Neural progenitor cell (in vitro differentiated cells): ENCODE results near the gene PSMB3. TPM values are rescaled to one million over a fixed set of nuclear protein-coding genes. Genes with fewer than 3 reads are reported as not detected.

ENCODE experiments used
- DNase-seq: peaks from one replicate; pipeline ENCODE4 v3.0.0-alpha.2; 2016; ENCODE audit warnings: low spot score
- H2AFZ ChIP-seq: fragments of 200-600 bp; sonication (generic); replicated peaks from 2 replicates; pipeline ENCODE4 v1.6.1; 2016; ENCODE audit warnings: antibody characterized with exemption
- H3F3A ChIP-seq: fragments of 200-600 bp; sonication (generic); 2 replicates; pipeline ENCODE4 v1.6.1; 2016; ENCODE audit warnings: antibody characterized with exemption, low read depth
- H3K27ac ChIP-seq: fragments of 200-600 bp; sonication (generic); 2 replicates; pipeline ENCODE4 v1.5.1; 2016; ENCODE audit warnings: mild to moderate bottlenecking
- H3K27me3 ChIP-seq: fragments of 200-600 bp; sonication (generic); 2 replicates; pipeline ENCODE4 v1.6.1; 2016; ENCODE audit warnings: mild to moderate bottlenecking, moderate library complexity
- H3K36me3 ChIP-seq: fragments of 200-600 bp; sonication (generic); 2 replicates; pipeline ENCODE4 v1.5.1; 2016
- H3K4me1 ChIP-seq: fragments of 200-600 bp; sonication (generic); 2 replicates; pipeline ENCODE4 v1.6.1; 2016; ENCODE audit warnings: mixed run types
- H3K4me2 ChIP-seq: fragments of 200-600 bp; sonication (generic); 2 replicates; pipeline ENCODE4 v1.6.1; 2016
- H3K4me3 ChIP-seq: fragments of 200-600 bp; sonication (generic); 2 replicates; pipeline ENCODE4 v1.5.1; 2016
- H3K79me2 ChIP-seq: fragments of 200-600 bp; sonication (generic); 2 replicates; pipeline ENCODE4 v1.6.1; 2016; ENCODE audit warnings: low read depth
- H3K9ac ChIP-seq: fragments of 200-600 bp; sonication (generic); 2 replicates; pipeline ENCODE4 v1.6.1; 2016
- H3K9me3 ChIP-seq: fragments of 200-600 bp; sonication (generic); 2 replicates; pipeline ENCODE4 v1.5.1; 2016; ENCODE audit warnings: low read depth
- H4K20me1 ChIP-seq: fragments of 200-600 bp; sonication (generic); 2 replicates; pipeline ENCODE4 v1.6.1; 2016; ENCODE audit warnings: low read depth
- H3K27ac Mint-ChIP-seq: 3 replicates; pipeline ENCODE4 v1.8.0; 2021; ENCODE audit warnings: mixed read lengths
- H3K27me3 Mint-ChIP-seq: 2 replicates; pipeline ENCODE4 v1.8.0; 2022; ENCODE audit warnings: low read depth, mild to moderate bottlenecking, inconsistent platforms, moderate library complexity, mixed read lengths; ENCODE audit not compliant: insufficient read depth
- H3K36me3 Mint-ChIP-seq: 3 replicates; pipeline ENCODE4 v1.8.0; 2021; ENCODE audit warnings: mixed read lengths
- H3K4me1 Mint-ChIP-seq: 3 replicates; pipeline ENCODE4 v1.8.0; 2021; ENCODE audit warnings: mixed read lengths
- H3K4me3 Mint-ChIP-seq: 3 replicates; pipeline ENCODE4 v1.8.0; 2021; ENCODE audit warnings: mild to moderate bottlenecking, moderate library complexity, mixed read lengths
- H3K9me3 Mint-ChIP-seq: 3 replicates; pipeline ENCODE4 v1.8.0; 2020; ENCODE audit warnings: mixed read lengths
- EZH2 ChIP-seq: fragments of 200-600 bp; sonication (generic); IDR thresholded peaks from 2 replicates; pipeline ENCODE4 v1.6.1; 2017; ENCODE audit warnings: antibody characterized with exemption, mild to moderate bottlenecking, moderate library complexity
- EZH2phosphoT487 ChIP-seq: fragments of 200-600 bp; sonication (generic); IDR thresholded peaks from 2 replicates; pipeline ENCODE4 v1.6.1; 2017; ENCODE audit warnings: antibody characterized with exemption
- total RNA-seq: library from RNA; depleted of rRNA; stranded (reverse); fragments of >200 nt; gene quantifications from 2 replicates; pipeline ENCODE4 v1.2.3, GENCODE V29; 2015; ENCODE audit warnings: low replicate concordance
- TF ChIP-seq, protein P1 (sequence below): fragments of 200-600 bp; sonication (generic); IDR thresholded peaks from 2 replicates; pipeline ENCODE4 v1.5.1; 2017; ENCODE audit warnings: antibody characterized with exemption, mild to moderate bottlenecking

The PSMB3 gene
- total RNA-seq, 1 donor from 2014 or later: 127 TPM

DNA sequence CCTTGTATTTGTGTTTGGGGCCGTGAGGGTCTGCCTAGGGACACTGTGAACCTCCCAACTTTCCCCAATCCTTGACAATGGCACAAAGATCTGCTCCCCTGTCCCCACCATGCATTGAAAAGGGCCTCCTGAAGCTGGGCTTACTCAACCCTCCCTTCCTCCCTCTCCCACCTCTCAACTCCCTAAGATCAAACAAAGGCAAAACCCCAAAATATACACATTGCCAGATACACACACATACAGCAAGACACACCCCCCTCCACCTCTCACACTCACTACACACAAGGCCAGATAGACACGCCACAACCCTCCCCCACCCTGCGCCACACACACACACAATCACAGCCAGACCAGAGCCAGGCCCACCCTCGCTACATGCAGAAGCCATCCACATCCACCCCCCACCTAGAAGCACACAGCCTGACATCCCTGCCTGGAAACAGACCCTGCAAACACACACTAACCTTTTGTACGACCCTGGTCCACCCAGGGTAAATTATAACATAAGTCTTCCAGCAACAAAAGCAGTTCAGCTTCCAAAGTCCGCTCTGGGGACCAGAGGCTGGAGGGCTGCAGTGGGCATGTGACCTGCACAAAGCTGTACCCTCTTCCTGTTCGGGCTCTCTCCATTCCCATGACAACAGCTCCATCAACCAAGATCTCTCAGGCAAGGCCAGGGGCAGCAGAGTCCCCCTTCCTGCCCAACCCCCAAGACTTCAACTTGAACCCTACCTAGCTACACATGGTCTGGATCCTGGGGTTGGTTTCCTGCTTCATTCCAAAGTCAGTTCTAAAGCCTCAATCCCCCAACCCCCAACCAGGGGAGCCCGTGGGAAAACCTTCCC is 6.3 kb upstream of the PSMB3 start:
- Mint-ChIP-seq H3K27ac (peak overlapping the region; percentile 10), H3K36me3 (peaks cover 6% of the 10 kb centered on the region), H3K27me3 (peaks cover 13% of the 10 kb centered on the region), H3K9me3 (no peaks in the 10 kb centered on the region), H3K4me3 (peak overlapping the region; percentile 97), H3K4me1 (peaks cover 58% of the 10 kb centered on the region)
- peaks cover 63% of the 10 kb centered on the region for H4K20me1 ChIP-seq
- peak overlapping the region; percentile 92 for H3K4me3 ChIP-seq
- H3K79me2 ChIP-seq: peaks cover 89% of the 10 kb centered on the region
- DNase-seq: no peak
- peaks cover 26% of the 10 kb centered on the region for H3K4me1 ChIP-seq
- H3K9me3 ChIP-seq: no peaks in the 10 kb centered on the region
- H3K4me2 ChIP-seq: peak overlapping the region; percentile 99
- peaks cover 33% of the 10 kb centered on the region for H3F3A ChIP-seq
- H3K27ac ChIP-seq: no peak overlapping the region
- no peak overlapping the region for H3K9ac ChIP-seq
- no peak overlapping the region for H2AFZ ChIP-seq
- no peaks in the 10 kb centered on the region for H3K27me3 ChIP-seq
- no peaks in the 10 kb centered on the region for H3K36me3 ChIP-seq
- TF ChIP-seq EZH2phosphoT487: no peak
- TF ChIP-seq, protein P1, sequence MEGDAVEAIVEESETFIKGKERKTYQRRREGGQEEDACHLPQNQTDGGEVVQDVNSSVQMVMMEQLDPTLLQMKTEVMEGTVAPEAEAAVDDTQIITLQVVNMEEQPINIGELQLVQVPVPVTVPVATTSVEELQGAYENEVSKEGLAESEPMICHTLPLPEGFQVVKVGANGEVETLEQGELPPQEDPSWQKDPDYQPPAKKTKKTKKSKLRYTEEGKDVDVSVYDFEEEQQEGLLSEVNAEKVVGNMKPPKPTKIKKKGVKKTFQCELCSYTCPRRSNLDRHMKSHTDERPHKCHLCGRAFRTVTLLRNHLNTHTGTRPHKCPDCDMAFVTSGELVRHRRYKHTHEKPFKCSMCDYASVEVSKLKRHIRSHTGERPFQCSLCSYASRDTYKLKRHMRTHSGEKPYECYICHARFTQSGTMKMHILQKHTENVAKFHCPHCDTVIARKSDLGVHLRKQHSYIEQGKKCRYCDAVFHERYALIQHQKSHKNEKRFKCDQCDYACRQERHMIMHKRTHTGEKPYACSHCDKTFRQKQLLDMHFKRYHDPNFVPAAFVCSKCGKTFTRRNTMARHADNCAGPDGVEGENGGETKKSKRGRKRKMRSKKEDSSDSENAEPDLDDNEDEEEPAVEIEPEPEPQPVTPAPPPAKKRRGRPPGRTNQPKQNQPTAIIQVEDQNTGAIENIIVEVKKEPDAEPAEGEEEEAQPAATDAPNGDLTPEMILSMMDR: no peak
- TF ChIP-seq EZH2: no peak

DNA sequence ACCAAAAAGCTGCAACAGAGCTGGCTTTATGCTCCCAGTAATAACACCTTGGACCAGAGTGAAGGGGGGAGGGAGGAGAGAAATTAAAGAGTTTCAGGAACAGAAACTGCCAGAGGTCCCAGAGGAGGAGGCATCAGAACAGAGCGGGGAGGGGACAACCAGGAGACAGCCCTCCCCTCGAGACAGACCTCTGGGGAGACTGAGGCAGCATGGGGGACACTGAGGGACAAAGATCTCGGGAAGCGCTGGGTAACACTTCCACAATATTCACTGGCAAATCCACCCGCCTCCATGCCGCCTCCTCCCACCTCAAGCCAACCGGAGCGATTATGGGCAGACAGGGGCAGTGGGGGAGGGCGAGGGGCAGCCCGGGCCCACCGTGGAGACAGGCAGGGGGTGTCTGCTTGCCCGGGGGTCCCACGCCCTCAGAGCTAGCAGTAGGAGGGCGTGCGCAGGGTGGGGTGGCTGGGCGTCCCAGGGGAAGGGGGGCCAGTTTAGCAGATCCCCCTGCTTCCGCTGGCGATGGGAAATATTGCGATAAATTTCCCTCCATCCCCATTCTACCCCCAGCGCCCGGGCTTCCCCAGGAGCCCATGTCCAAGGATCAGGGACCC is 5.6 kb upstream of the PSMB3 start:
- no peak for TF ChIP-seq EZH2phosphoT487
- no peak for TF ChIP-seq EZH2
- DNase-seq: no peak
- Mint-ChIP-seq H3K27ac (no peak overlapping the region), H3K27me3 (peaks cover 20% of the 10 kb centered on the region), H3K4me3 (peak overlapping the region; percentile 97), H3K4me1 (peaks cover 59% of the 10 kb centered on the region), H3K36me3 (peaks cover 8% of the 10 kb centered on the region), H3K9me3 (peaks cover 3% of the 10 kb centered on the region)
- Histone ChIP-seq H4K20me1 (peaks cover 55% of the 10 kb centered on the region), H3K4me3 (peak overlapping the region; percentile 92), H3K4me2 (peak overlapping the region; percentile 99), H2AFZ (no peak overlapping the region), H3K36me3 (no peaks in the 10 kb centered on the region), H3K79me2 (peaks cover 83% of the 10 kb centered on the region), H3K27me3 (no peaks in the 10 kb centered on the region), H3F3A (peaks cover 36% of the 10 kb centered on the region), H3K9me3 (no peaks in the 10 kb centered on the region), H3K27ac (no peak overlapping the region), H3K4me1 (peaks cover 26% of the 10 kb centered on the region), H3K9ac (peak overlapping the region; percentile 12)

DNA sequence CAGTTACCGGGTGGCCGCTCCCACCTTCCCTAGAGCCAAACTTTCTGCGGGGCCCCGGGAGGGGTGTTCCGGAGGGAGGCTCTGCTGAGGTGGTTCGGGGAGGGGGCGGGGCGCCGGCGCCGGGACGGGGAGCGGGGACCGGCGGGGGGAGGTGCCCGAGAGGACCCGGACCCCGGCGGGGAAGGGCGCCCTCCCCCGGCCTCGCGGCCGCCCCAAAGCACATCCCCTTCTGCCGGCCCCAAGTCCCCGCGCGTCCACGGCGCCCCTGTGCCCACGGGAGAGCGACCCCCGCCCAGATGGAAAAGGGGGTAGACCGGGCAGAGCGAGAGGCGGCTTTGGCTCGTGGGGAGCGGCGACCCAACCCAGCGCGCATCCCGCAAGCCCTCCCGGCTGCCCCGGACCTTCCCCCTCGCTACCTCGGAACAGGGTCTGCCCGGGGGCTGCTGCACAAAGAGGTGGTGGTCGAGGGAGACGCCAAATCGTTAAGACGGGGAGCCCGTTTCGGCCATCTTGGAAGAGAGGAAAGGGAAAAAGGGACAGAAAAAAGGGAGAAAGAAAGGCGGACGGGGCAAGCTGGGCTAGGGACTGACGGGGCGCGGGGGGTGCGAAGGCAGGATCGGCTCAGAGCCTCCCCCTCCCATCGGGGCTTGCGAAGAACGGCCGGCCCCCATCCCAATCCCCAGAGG is 4.9 kb upstream of the PSMB3 start:
- H3K4me1 ChIP-seq: peaks cover 26% of the 10 kb centered on the region
- H3K4me3 ChIP-seq: peak overlapping the region; percentile 92
- no peaks in the 10 kb centered on the region for H3K36me3 ChIP-seq
- H2AFZ ChIP-seq: peak overlapping the region; percentile 63
- peak overlapping the region; percentile 42 for H3K27ac ChIP-seq
- peak overlapping the region; percentile 86 for H3K27ac Mint-ChIP-seq
- H4K20me1 ChIP-seq: peaks cover 49% of the 10 kb centered on the region
- peak; percentile 80 for DNase-seq
- H3K27me3 Mint-ChIP-seq: peaks cover 26% of the 10 kb centered on the region
- peak overlapping the region; percentile 97 for H3K4me3 Mint-ChIP-seq
- H3K9ac ChIP-seq: peak overlapping the region; percentile 74
- peak overlapping the region; percentile 99 for H3K4me2 ChIP-seq
- H3K36me3 Mint-ChIP-seq: peaks cover 10% of the 10 kb centered on the region
- H3F3A ChIP-seq: peaks cover 39% of the 10 kb centered on the region
- H3K9me3 ChIP-seq: no peaks in the 10 kb centered on the region
- peaks cover 3% of the 10 kb centered on the region for H3K9me3 Mint-ChIP-seq
- H3K79me2 ChIP-seq: peaks cover 76% of the 10 kb centered on the region
- TF ChIP-seq EZH2phosphoT487: no peak
- TF ChIP-seq, protein P1: peak; percentile 35
- H3K4me1 Mint-ChIP-seq: peaks cover 56% of the 10 kb centered on the region
- no peaks in the 10 kb centered on the region for H3K27me3 ChIP-seq
